Activated naive CD4-positive, alpha-beta T cell treated with anti-CD3 and anti-CD28 coated beads for 36 hours (primary cell): ENCODE results near the gene SUN3. TPM values are rescaled to one million over a fixed set of nuclear protein-coding genes. Genes with fewer than 3 reads are reported as not detected.

Experiments used
- CTCF ChIA-PET: fragments of 350-600 bp; sonication (Branson Sonifier 250); formaldehyde crosslinking; loops from one replicate; lab custom pipeline; 2021; ENCODE audit warnings: antibody characterized with exemption; lab: Charles Lee
- DNase-seq: peaks from one replicate; pipeline ENCODE4 v3.0.0-alpha.2; 2020
- H3K27ac Mint-ChIP-seq: one replicate; pipeline ENCODE4 v1.8.0; 2021; ENCODE audit warnings: mild to moderate bottlenecking, mixed read lengths
- H3K27me3 Mint-ChIP-seq: one replicate; pipeline ENCODE4 v1.8.0; 2021; ENCODE audit warnings: low read depth, mixed read lengths
- H3K36me3 Mint-ChIP-seq: one replicate; pipeline ENCODE4 v1.8.0; 2021; ENCODE audit warnings: low read depth, mixed read lengths
- H3K4me1 Mint-ChIP-seq: one replicate; pipeline ENCODE4 v1.8.0; 2021; ENCODE audit warnings: low read depth, mixed read lengths
- H3K4me3 Mint-ChIP-seq: one replicate; pipeline ENCODE4 v1.8.0; 2021; ENCODE audit warnings: mild to moderate bottlenecking, moderate library complexity, mixed read lengths
- H3K9me3 Mint-ChIP-seq: one replicate; pipeline ENCODE4 v1.8.0; 2021; ENCODE audit warnings: mixed read lengths
- intact Hi-C: fragments of 100-400 bp; cut with micrococcal nuclease; formaldehyde crosslinking; loops from one replicate; pipeline ENCODE4 v1.15.1; 2023
- total RNA-seq, 2 experiments: library from RNA; stranded (reverse); gene quantifications; one replicate each; pipeline ENCODE4 v1.2.3, GENCODE V29; 2021

Gene SUN3
- total RNA-seq, 2 experiments from 2014 or later = not detected

DNA sequence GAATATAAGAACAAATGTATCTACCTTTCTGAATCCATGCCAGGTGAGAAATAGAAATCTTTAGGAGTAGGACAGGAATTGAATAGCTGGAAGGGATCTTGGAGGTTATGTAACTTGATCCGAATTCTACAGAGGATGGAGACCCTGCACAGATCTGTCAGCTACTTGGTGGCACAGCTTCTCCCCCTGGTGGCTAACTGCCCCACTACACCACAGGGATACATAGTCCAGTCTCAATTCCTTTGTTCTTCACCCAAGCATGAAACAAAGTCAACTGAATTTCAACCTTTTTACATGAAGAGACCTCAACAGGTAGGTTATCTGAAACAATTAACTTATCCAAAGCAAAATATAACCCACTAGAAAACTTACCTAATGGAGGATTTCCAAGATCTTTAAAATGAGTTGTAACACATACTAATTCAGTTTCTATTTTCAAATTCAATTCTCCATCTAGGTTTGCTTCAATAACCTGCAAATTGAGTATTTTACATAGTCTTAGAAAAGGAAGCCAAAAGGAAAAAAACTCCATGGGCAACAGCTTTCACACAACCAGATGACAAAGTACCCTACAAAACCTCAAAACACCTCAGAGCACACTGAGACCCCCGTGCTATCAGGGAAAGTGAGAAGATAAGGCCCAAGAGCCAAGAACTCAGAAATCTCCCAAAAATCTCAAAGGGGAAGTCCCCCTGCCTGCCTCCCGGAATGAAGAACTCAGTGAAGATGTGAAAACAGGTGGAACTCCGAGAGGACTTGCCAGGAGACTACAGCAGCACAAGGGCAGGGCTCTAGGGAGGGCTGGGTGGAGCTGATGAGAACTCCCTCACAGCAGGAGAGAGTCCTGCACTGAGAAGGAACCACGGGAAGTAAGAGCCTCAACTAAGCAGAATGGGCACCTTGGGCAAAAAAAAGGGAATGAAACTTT lies 59.8 kb downstream of the SUN3 start:
- Mint-ChIP-seq H3K27me3 (no peaks in the 10 kb centered on the region), H3K9me3 (no peaks in the 10 kb centered on the region), H3K4me1 (peaks cover 37% of the 10 kb centered on the region), H3K4me3 (no peak overlapping the region), H3K36me3 (peaks cover 66% of the 10 kb centered on the region), H3K27ac (peak overlapping the region; percentile 53)
- intact Hi-C loops = loop anchor here (2.0 kb wide), 1 partner anchor 24 kb away; no protein-coding TSS in a partner anchor
- peak; percentile 62 for DNase-seq
- CTCF ChIA-PET = interaction anchor here (0.6 to 1.8 kb wide), 5 partner anchors 9 to 189 kb away, joined by 3 to 14 read pairs (median 6); no protein-coding TSS in a partner anchor

GRCh38 chr7:47967708-47968107 lies 61.2 kb downstream of the SUN3 start:
- CTCF ChIA-PET = interaction anchor here (0.6 to 1.8 kb wide), 4 partner anchors 23 to 143 kb away, joined by 3 to 13 read pairs (median 4); no protein-coding TSS in a partner anchor
- no peak overlapping the region for H3K4me3 Mint-ChIP-seq
- no peaks in the 10 kb centered on the region for H3K27me3 Mint-ChIP-seq
- intact Hi-C loops = loop anchor here (2.0 kb wide), 1 partner anchor 23 kb away; no protein-coding TSS in a partner anchor
- DNase-seq = no peak
- H3K27ac Mint-ChIP-seq = no peak overlapping the region
- H3K9me3 Mint-ChIP-seq = no peaks in the 10 kb centered on the region
- peaks cover 57% of the 10 kb centered on the region for H3K36me3 Mint-ChIP-seq
- H3K4me1 Mint-ChIP-seq = peaks cover 25% of the 10 kb centered on the region

DNA sequence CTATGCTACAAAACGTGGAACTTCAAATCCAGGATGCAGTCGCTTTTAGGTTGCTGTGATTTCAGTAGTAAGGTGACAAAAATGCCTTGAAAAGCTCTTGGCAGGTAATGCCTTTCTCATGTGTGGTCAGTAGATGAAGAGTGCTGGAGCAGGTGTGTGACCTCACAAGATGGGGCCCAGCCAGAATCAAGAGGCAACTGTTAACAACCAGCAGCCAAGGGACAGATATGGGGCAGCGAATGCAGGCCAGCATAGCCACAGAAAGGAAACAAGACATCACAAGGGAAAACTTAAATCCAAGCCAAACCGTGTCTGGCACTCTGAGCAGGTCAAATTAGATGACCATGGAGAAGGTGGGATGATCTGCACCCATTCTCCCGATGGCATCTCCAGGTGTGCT lies 61.8 kb downstream of the SUN3 start:
- peaks cover 22% of the 10 kb centered on the region for H3K4me1 Mint-ChIP-seq
- H3K27me3 Mint-ChIP-seq = no peaks in the 10 kb centered on the region
- H3K4me3 Mint-ChIP-seq = no peak overlapping the region
- peaks cover 58% of the 10 kb centered on the region for H3K36me3 Mint-ChIP-seq
- CTCF ChIA-PET = interaction anchor here (0.6 to 1.2 kb wide), 3 partner anchors 30 to 143 kb away, joined by 3 to 4 read pairs (median 3); no protein-coding TSS in a partner anchor
- no peak for DNase-seq
- H3K27ac Mint-ChIP-seq = no peak overlapping the region
- no peaks in the 10 kb centered on the region for H3K9me3 Mint-ChIP-seq
- intact Hi-C loops = no loop called here

DNA sequence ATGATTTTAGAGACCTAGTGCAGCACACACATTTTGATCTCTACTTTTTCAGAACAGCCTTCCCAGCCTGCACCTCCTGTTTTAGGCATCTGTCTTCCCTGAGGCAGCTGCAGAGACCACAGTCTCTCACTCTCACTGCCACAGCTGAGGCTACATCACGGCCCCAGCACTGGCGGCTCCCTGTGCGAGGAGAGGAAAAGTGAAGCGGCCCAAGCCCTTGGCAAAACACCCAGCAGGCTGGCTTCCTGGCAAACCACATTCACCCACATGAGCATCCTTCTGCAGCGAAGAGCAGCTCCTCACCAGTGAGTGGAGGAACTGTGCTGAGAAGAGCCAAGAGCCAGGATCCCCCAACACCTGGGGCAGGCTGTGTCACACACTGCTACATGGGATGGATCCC lies 63.5 kb downstream of the SUN3 start:
- intact Hi-C loops = no loop called here
- no peak for DNase-seq
- peaks cover 64% of the 10 kb centered on the region for H3K36me3 Mint-ChIP-seq
- no peaks in the 10 kb centered on the region for H3K27me3 Mint-ChIP-seq
- H3K27ac Mint-ChIP-seq = no peak overlapping the region
- CTCF ChIA-PET = interaction anchor here (0.8 kb wide), 2 partner anchors 26 to 145 kb away, joined by 3 read pairs; no protein-coding TSS in a partner anchor
- no peak overlapping the region for H3K4me3 Mint-ChIP-seq
- peaks cover 16% of the 10 kb centered on the region for H3K4me1 Mint-ChIP-seq
- no peaks in the 10 kb centered on the region for H3K9me3 Mint-ChIP-seq

- Mint-ChIP-seq H3K9me3 (peaks cover 2% of the 10 kb centered on the region), H3K27me3 (no peaks in the 10 kb centered on the region), H3K4me3 (no peak overlapping the region), H3K27ac (no peak overlapping the region), H3K4me1 (peaks cover 1% of the 10 kb centered on the region), H3K36me3 (peaks cover 59% of the 10 kb centered on the region)
- CTCF ChIA-PET = interaction anchor here (0.7 to 1.5 kb wide), 2 partner anchors 133 to 148 kb away, joined by 3 to 5 read pairs; no protein-coding TSS in a partner anchor
- intact Hi-C loops = no loop called here
- DNase-seq = no peak
These were observed 66.6 kb downstream of the SUN3 start for GRCh38 chr7:47962262-47962661.

DNA sequence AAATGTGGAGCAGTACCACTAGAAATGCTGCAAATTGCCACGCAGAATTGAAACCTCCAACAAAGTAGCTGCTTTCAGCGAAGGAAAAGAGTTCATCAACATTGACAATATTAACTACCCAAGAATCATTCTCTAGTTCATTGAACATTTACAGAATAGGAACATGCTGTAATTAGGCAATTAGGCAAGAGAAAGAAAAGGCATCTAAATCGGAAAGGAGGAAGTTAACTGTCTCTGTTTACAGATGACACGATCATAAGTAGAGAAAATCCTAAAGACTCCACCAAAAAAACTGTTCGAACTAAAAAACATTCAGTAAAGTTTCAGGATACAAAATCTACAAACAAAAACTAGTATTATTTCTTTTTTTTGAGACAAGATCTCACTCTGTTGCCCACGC lies 71.8 kb downstream of the SUN3 start:
- Mint-ChIP-seq H3K27ac (no peak overlapping the region), H3K27me3 (no peaks in the 10 kb centered on the region)

GRCh38 chr7:47956220-47956619 lies 72.7 kb downstream of the SUN3 start:
- Mint-ChIP-seq H3K27ac (no peak overlapping the region), H3K4me1 (no peaks in the 10 kb centered on the region), H3K9me3 (peaks cover 2% of the 10 kb centered on the region), H3K27me3 (no peaks in the 10 kb centered on the region), H3K4me3 (no peak overlapping the region), H3K36me3 (peaks cover 31% of the 10 kb centered on the region)
- no peak for DNase-seq
- intact Hi-C loops = no loop called here
- CTCF ChIA-PET = no interaction called here

More for the DNA sequence above, 71.8 kb downstream of the SUN3 start:
- H3K36me3 Mint-ChIP-seq = peaks cover 41% of the 10 kb centered on the region
- CTCF ChIA-PET = no interaction called here
- no peaks in the 10 kb centered on the region for H3K4me1 Mint-ChIP-seq
- intact Hi-C loops = no loop called here
- H3K9me3 Mint-ChIP-seq = peaks cover 2% of the 10 kb centered on the region
- DNase-seq = no peak
- no peak overlapping the region for H3K4me3 Mint-ChIP-seq

DNA sequence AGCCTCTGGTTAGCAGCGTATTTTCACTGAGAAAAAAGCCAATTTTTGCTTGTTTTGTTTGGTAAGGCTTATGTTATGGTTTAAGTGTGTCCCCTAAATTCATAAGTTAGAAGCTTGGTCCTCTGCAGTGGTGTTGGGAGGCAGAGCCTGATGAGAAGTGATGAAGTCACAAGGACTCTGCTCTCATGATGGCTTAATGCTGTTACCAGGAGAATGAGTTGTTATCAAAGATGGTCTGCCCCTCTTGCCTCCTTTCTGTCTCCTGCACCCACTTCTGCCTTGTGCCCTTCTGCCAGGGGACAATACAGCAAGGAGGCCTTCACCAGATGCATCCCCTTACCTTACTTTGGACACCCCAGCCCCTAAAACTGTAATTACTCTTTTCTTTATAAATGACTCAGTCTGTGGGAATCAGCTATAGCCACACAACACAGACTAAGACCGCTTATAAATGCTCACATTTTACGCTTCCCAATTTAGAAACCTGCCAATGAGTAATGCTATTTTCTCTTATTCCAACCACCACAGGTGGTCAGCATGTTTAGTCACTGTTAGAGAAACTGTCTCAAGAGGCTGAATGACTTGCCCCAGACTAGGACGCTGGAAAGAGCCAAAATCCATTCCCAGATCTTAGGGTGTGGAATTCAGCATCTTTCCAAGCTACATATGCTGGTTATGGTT lies 74.5 kb downstream of the SUN3 start:
- Mint-ChIP-seq H3K36me3 (peaks cover 24% of the 10 kb centered on the region), H3K4me3 (no peak overlapping the region), H3K4me1 (no peaks in the 10 kb centered on the region), H3K9me3 (peaks cover 2% of the 10 kb centered on the region), H3K27ac (no peak overlapping the region), H3K27me3 (no peaks in the 10 kb centered on the region)
- CTCF ChIA-PET = no interaction called here
- intact Hi-C loops = no loop called here
- DNase-seq = no peak

- intact Hi-C loops = no loop called here
- Mint-ChIP-seq H3K36me3 (peaks cover 24% of the 10 kb centered on the region), H3K4me1 (no peaks in the 10 kb centered on the region), H3K27ac (no peak overlapping the region), H3K4me3 (no peak overlapping the region), H3K27me3 (no peaks in the 10 kb centered on the region), H3K9me3 (peaks cover 2% of the 10 kb centered on the region)
- DNase-seq = no peak
- CTCF ChIA-PET = interaction anchor here (1.4 kb wide), 1 partner anchor 9 kb away, joined by 3 read pairs; no protein-coding TSS in a partner anchor
These were observed 75.1 kb downstream of the SUN3 start for GRCh38 chr7:47953822-47954221.

- Mint-ChIP-seq H3K4me1 (no peaks in the 10 kb centered on the region), H3K36me3 (peaks cover 13% of the 10 kb centered on the region), H3K27me3 (no peaks in the 10 kb centered on the region), H3K27ac (no peak overlapping the region), H3K4me3 (no peak overlapping the region), H3K9me3 (no peaks in the 10 kb centered on the region)
- no peak for DNase-seq
- CTCF ChIA-PET = interaction anchor here (1.2 to 1.6 kb wide), 2 partner anchors 13 to 18 kb away, joined by 3 read pairs; no protein-coding TSS in a partner anchor
- intact Hi-C loops = no loop called here
These were observed 76.7 kb downstream of the SUN3 start for GRCh38 chr7:47952224-47952623.

DNA sequence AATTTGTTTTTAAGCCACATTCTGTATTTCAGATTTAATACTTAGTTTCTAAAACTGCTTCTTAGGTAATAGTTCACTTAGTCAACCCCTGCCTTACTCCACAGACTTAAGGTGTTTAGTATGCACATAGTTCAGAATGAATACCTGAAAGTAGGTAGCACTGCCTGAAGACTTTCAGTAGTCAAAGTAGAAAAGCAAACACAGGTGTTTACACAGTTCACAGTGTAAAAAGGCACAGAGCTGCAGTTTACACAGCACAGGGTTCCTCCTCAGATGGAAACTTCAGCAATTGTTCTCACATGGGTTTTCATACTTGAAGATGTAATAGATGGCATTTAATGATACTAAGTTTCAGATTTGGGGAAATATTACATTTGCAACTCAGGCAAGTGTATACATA lies 77.5 kb downstream of the SUN3 start:
- CTCF ChIA-PET = interaction anchor here (1.6 kb wide), 1 partner anchor 19 kb away, joined by 3 read pairs; no protein-coding TSS in a partner anchor
- peaks cover 10% of the 10 kb centered on the region for H3K36me3 Mint-ChIP-seq
- no peak overlapping the region for H3K27ac Mint-ChIP-seq
- no peaks in the 10 kb centered on the region for H3K9me3 Mint-ChIP-seq
- intact Hi-C loops = no loop called here
- H3K4me3 Mint-ChIP-seq = no peak overlapping the region
- H3K27me3 Mint-ChIP-seq = no peaks in the 10 kb centered on the region
- no peak for DNase-seq
- no peaks in the 10 kb centered on the region for H3K4me1 Mint-ChIP-seq

DNA sequence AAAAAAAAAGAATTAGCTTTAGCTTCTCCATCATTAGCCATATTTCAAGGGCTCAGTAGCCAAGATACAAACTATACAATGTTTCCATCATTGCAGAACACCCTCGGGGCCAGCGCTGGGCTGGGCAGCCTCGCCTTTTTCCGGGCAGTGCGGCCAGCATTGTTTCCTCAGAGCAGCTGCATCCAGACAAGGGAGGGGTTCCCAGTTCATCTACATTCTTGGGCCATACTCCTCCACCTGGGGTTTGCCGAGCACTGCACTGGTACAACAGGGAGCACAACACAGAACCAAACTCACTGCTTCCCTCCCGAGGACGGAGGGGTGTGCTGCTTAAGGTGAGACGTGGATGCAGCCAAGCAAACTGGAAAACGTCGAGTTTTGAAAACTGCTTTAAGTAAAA lies 78.2 kb downstream of the SUN3 start:
- intact Hi-C loops = no loop called here
- DNase-seq = no peak
- no peaks in the 10 kb centered on the region for H3K27me3 Mint-ChIP-seq
- no peaks in the 10 kb centered on the region for H3K9me3 Mint-ChIP-seq
- H3K27ac Mint-ChIP-seq = no peak overlapping the region
- no peak overlapping the region for H3K4me3 Mint-ChIP-seq
- CTCF ChIA-PET = interaction anchor here (1.6 kb wide), 1 partner anchor 19 kb away, joined by 3 read pairs; no protein-coding TSS in a partner anchor
- H3K4me1 Mint-ChIP-seq = no peaks in the 10 kb centered on the region
- peaks cover 10% of the 10 kb centered on the region for H3K36me3 Mint-ChIP-seq
